IMR-90 (cell line): ENCODE results near the gene AADACL4. TPM values are rescaled to one million over a fixed set of nuclear protein-coding genes. Genes with fewer than 3 reads are reported as not detected.

ENCODE experiments used
- ATAC-seq: fragments of 200-7000 bp; cut with Tn5 transposase; 2 replicates; pipeline ENCODE4 v1.9.1; 2020; ENCODE audit warnings: low read depth, mild to moderate bottlenecking, moderate library complexity
- BruUV-seq: library from RNA; stranded (reverse); fragments of 400-500 nt; replicated peaks from 2 replicates; lab custom pipeline; 2021; lab: Mats Ljungman, UMichigan
- CTCF ChIA-PET: fragments of 300-600 bp; formaldehyde crosslinking; extraction: SDS; loops from one replicate; lab custom pipeline; 2021; ENCODE audit warnings: antibody characterized with exemption; lab: Yijun Ruan, JAX
- POLR2A ChIA-PET: fragments of 300-600 bp; sonication (Branson Sonifier 250); formaldehyde crosslinking; loops from one replicate; lab custom pipeline; 2022; ENCODE audit warnings: antibody characterized with exemption; ENCODE audit not compliant: unreplicated experiment; lab: Charles Lee
- DNase-seq: peaks from one replicate; pipeline ENCODE4 v3.0.0; 2013
- H2AFZ ChIP-seq: replicated peaks from 2 replicates; pipeline ENCODE3; 2013; ENCODE audit warnings: low read length, mild to moderate bottlenecking; ENCODE audit not compliant: poor library complexity
- H2AK5ac ChIP-seq: 2 replicates; pipeline ENCODE4 v1.6.1; 2013; ENCODE audit warnings: low read depth, low read length, inconsistent platforms
- H2AK9ac ChIP-seq: replicated peaks from 2 replicates; pipeline ENCODE3; 2013; ENCODE audit warnings: mild to moderate bottlenecking, low read depth, low read length, moderate library complexity; ENCODE audit not compliant: poor library complexity
- H2BK120ac ChIP-seq: 2 replicates; pipeline ENCODE4 v1.6.1; 2013; ENCODE audit warnings: low read depth, low read length, inconsistent platforms
- H2BK15ac ChIP-seq: 3 replicates; pipeline ENCODE4 v1.6.1; 2013; ENCODE audit warnings: low read depth, low read length, inconsistent platforms
- H2BK20ac ChIP-seq: 2 replicates; pipeline ENCODE4 v1.6.1; 2013; ENCODE audit warnings: low read depth, mild to moderate bottlenecking, inconsistent platforms, low read length, moderate library complexity
- H2BK5ac ChIP-seq: 2 replicates; pipeline ENCODE4 v1.6.1; 2013; ENCODE audit warnings: mild to moderate bottlenecking, low read depth, low read length, inconsistent platforms; ENCODE audit not compliant: poor library complexity, severe bottlenecking
- H3K14ac ChIP-seq: replicated peaks from 2 replicates; pipeline ENCODE4 v1.6.1; 2013; ENCODE audit warnings: low read depth, low read length, inconsistent platforms
- H3K18ac ChIP-seq: 2 replicates; pipeline ENCODE4 v1.6.1; 2013; ENCODE audit warnings: low read depth, low read length, control low read depth
- H3K23ac ChIP-seq: 2 replicates; pipeline ENCODE4 v1.6.1; 2013; ENCODE audit warnings: low read depth, low read length, inconsistent platforms
- H3K27ac ChIP-seq: 2 replicates; pipeline ENCODE4 v1.5.1; 2013; ENCODE audit warnings: mild to moderate bottlenecking, control low read depth, low read length; ENCODE audit not compliant: insufficient read depth
- H3K27me3 ChIP-seq: 2 replicates; pipeline ENCODE4 v1.6.1; 2013; ENCODE audit warnings: low read length; ENCODE audit not compliant: control insufficient read depth, insufficient read depth
- H3K36me3 ChIP-seq: 2 replicates; pipeline ENCODE4 v1.6.1; 2013; ENCODE audit warnings: low read length, mixed read lengths; ENCODE audit not compliant: control insufficient read depth, insufficient read depth
- H3K4ac ChIP-seq: 2 replicates; pipeline ENCODE4 v1.6.1; 2013; ENCODE audit warnings: low read depth, low read length, inconsistent platforms
- H3K4me1 ChIP-seq: 2 replicates; pipeline ENCODE4 v1.6.1; 2013; ENCODE audit warnings: low read length, mixed read lengths; ENCODE audit not compliant: control insufficient read depth, insufficient read depth
- H3K4me2 ChIP-seq: 2 replicates; pipeline ENCODE4 v1.6.1; 2013; ENCODE audit warnings: low read depth, mild to moderate bottlenecking, control low read depth, low read length, moderate library complexity
- H3K4me3 ChIP-seq: 2 replicates; pipeline ENCODE4 v1.5.1; 2013; ENCODE audit warnings: low read depth, mild to moderate bottlenecking, control low read depth, low read length, moderate library complexity; ENCODE audit not compliant: insufficient read depth
- H3K56ac ChIP-seq: 2 replicates; pipeline ENCODE4 v1.6.1; 2013; ENCODE audit warnings: low read length, inconsistent platforms; ENCODE audit not compliant: insufficient read depth; ENCODE audit errors: extremely low read depth
- H3K79me1 ChIP-seq, 2 experiments: 2 replicates each; pipeline ENCODE4 v1.6.1; 2013; ENCODE audit warnings: low read length in 2 of 2, inconsistent platforms in 1 of 2, low read depth in 1 of 2
- H3K9ac ChIP-seq: 2 replicates; pipeline ENCODE4 v1.6.1; 2013; ENCODE audit warnings: low read depth, low read length, control low read depth
- H3K9me1 ChIP-seq: 2 replicates; pipeline ENCODE4 v1.6.1; 2013; ENCODE audit warnings: low read length, inconsistent platforms; ENCODE audit not compliant: insufficient read depth
- H3K9me3 ChIP-seq: 2 replicates; pipeline ENCODE4 v1.6.1; 2013; ENCODE audit warnings: low read length; ENCODE audit not compliant: control insufficient read depth, insufficient read depth
- H4K20me1 ChIP-seq: 2 replicates; pipeline ENCODE4 v1.6.1; 2013; ENCODE audit warnings: low read length, inconsistent platforms; ENCODE audit not compliant: insufficient read depth
- H4K5ac ChIP-seq: 2 replicates; pipeline ENCODE4 v1.6.1; 2013; ENCODE audit warnings: mild to moderate bottlenecking, low read depth, low read length, control low read depth
- H4K8ac ChIP-seq, 2 experiments: 2 replicates each; pipeline ENCODE4 v1.6.1; 2013; ENCODE audit warnings: low read depth in 2 of 2, low read length in 2 of 2, control low read depth in 1 of 2, inconsistent platforms in 1 of 2
- H4K91ac ChIP-seq: 2 replicates; pipeline ENCODE4 v1.6.1; 2013; ENCODE audit warnings: low read depth, low read length, inconsistent platforms; ENCODE audit not compliant: insufficient read depth
- BHLHE40 ChIP-seq: fragments of 150-350 bp; IDR thresholded peaks from 2 replicates; pipeline ENCODE4 v1.6.1; 2016; ENCODE audit warnings: mild to moderate bottlenecking, low read depth, low read length
- CEBPB ChIP-seq: IDR thresholded peaks from 2 replicates; pipeline ENCODE4 v1.6.1; 2012; ENCODE audit warnings: low read depth, low read length, improper control_type of control experiment
- CHD1 ChIP-seq: IDR thresholded peaks from 2 replicates; pipeline ENCODE4 v1.6.1; 2012; ENCODE audit warnings: low read depth, low read length, improper control_type of control experiment
- FOS ChIP-seq: fragments of 150-350 bp; IDR thresholded peaks from 2 replicates; pipeline ENCODE4 v1.6.1; 2016; ENCODE audit warnings: low read depth, low read length
- MAFK ChIP-seq: IDR thresholded peaks from 2 replicates; pipeline ENCODE4 v1.6.1; 2012; ENCODE audit warnings: low read depth, low read length, improper control_type of control experiment
- MAZ ChIP-seq: IDR thresholded peaks from 2 replicates; pipeline ENCODE4 v1.6.1; 2012; ENCODE audit warnings: low read depth, mild to moderate bottlenecking, low read length, improper control_type of control experiment, moderate library complexity, borderline replicate concordance
- MXI1 ChIP-seq: IDR thresholded peaks from 2 replicates; pipeline ENCODE4 v1.6.1; 2012; ENCODE audit warnings: low read depth, mild to moderate bottlenecking, low read length, moderate library complexity, borderline replicate concordance
- NFE2L2 ChIP-seq: fragments of 150-350 bp; IDR thresholded peaks from 2 replicates; pipeline ENCODE4 v1.6.1; 2016; ENCODE audit warnings: low read depth, mild to moderate bottlenecking, low read length
- POLR2A ChIP-seq: IDR thresholded peaks from 2 replicates; pipeline ENCODE4 v1.6.1; 2012; ENCODE audit warnings: mild to moderate bottlenecking, low read depth, low read length
- RCOR1 ChIP-seq: IDR thresholded peaks from 2 replicates; pipeline ENCODE4 v1.6.1; 2012; ENCODE audit warnings: mild to moderate bottlenecking, low read length, improper control_type of control experiment; ENCODE audit not compliant: insufficient replicate concordance
- RFX5 ChIP-seq: IDR thresholded peaks from 2 replicates; pipeline ENCODE4 v1.8.0; 2012; ENCODE audit warnings: low read depth, mild to moderate bottlenecking, low read length, moderate library complexity
- SMC3 ChIP-seq: fragments of 150-350 bp; IDR thresholded peaks from 2 replicates; pipeline ENCODE4 v1.6.1; 2016; ENCODE audit warnings: low read depth, mild to moderate bottlenecking, antibody characterized with exemption, low read length, moderate library complexity
- WGBS, 2 experiments: methylation state at CpG; one replicate each; pipeline versions ENCODE4 v1.1.5 to v1.1.7; 2013; ENCODE audit warnings: missing lambda C conversion rate in 2 of 2; ENCODE audit not compliant: insufficient read length in 1 of 2; ENCODE audit errors: extremely low coverage in 2 of 2; 5-methylcytosine and 5-hydroxymethylcytosine counted together
- dilution Hi-C: fragments of 300-500 bp; cut with HindIII; formaldehyde crosslinking; loops from one replicate; pipeline ENCODE4 v1.14.3; 2018; ENCODE audit warnings: low sequenced_read_pairs; ENCODE audit not compliant: unreplicated experiment
- in situ Hi-C: fragments of 300-500 bp; cut with MboI; formaldehyde crosslinking; loops from 3 replicates; pipeline ENCODE4 v1.14.3; 2019; ENCODE audit warnings: low sequenced_read_pairs, inconsistent platforms, mixed read lengths
- intact Hi-C: fragments of 100-400 bp; cut with micrococcal nuclease; formaldehyde crosslinking; loops from 2 replicates; pipeline ENCODE4 v1.10.0; 2022
- polyA plus RNA-seq, 3 experiments: library from polyadenylated mRNA; depleted of rRNA; stranded (reverse); fragments of >200 nt; gene quantifications; 2 replicates each; pipeline ENCODE4 v1.2.3, GENCODE V29; 2012; ENCODE audit warnings: low replicate concordance in 1 of 3
- total RNA-seq: library from RNA; depleted of rRNA; stranded (reverse); fragments of >200 nt; gene quantifications from 2 replicates; pipeline ENCODE4 v1.2.3, GENCODE V29; 2012
- TF ChIP-seq, protein P1 (sequence below): fragments of 150-350 bp; IDR thresholded peaks from 2 replicates; pipeline ENCODE4 v1.6.1; 2017; ENCODE audit warnings: mild to moderate bottlenecking, antibody characterized with exemption, low read length, low read depth
- TF ChIP-seq, protein P2 (sequence below): conservative IDR thresholded peaks from 2 replicates; pipeline ENCODE4 v1.5.1; 2012; ENCODE audit warnings: mild to moderate bottlenecking, low read depth, low read length, improper control_type of control experiment

The AADACL4 gene
- total and polyA plus RNA-seq, 2 of the 4 experiments (the other 2 are of a cell fraction), result not detected

DNA sequence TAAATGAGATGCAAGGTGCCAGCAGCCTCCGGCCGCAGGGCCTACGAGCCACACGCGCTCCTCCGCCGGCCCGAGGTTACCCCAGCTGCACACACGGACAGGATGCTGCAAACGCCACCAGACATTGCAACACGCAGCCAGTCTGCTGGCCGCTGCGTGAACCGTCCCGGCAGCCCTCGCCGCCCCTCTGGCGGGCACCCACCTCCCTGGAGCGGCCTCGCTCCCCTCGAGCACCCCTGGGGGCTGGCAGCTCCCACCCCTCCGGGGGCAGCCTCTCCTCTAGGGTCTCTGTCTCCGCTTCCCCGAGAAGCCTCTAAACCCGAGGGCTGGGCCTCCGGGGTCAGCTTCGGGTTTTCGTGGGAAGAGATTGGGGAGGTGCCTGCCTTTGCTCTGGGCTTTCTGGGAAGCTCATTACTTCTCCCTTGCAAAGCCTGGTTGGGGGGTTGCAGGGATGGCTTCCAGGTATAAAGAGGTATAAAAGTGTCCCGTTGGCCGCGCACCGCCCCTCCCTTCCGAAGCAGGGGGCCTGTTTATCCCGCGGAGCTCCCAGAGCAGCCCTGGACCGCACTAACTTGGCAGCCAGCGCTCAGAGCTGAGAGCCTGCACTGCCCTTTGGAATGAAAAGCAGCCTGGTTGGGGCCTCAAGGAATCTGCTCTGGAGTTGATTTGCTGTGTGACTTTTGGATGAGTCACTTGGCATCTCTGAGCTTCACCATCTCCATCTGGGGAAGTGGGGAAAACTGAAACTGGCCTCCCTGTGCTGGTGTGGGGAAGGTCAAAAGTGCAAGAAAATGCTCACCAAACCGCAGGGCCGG lies 47.7 kb upstream of the AADACL4 start:
- Histone ChIP-seq H2AFZ (peak overlapping the region; percentile 83), H3K18ac (peak overlapping the region; percentile 32), H2BK5ac (peak overlapping the region; percentile 80), H3K27me3 (no peaks in the 10 kb centered on the region), H3K27ac (peak overlapping the region; percentile 83), H4K5ac (peak overlapping the region; percentile 28), H3K4ac (peak overlapping the region; percentile 83), H4K91ac (peak overlapping the region; percentile 87), H2BK20ac (peak overlapping the region; percentile 83), H3K56ac (peak overlapping the region; percentile 73; the same call in 1 of the 2 replicates), H3K23ac (0 out of 2 replicates have a peak overlapping the region, but pooled peaks have one; percentile 31), H3K9me1 (peaks cover 6% of the 10 kb centered on the region; the same call in 1 of the 2 replicates), H3K4me3 (no peak overlapping the region; the same call in 1 of the 2 replicates), H3K9me3 (no peaks in the 10 kb centered on the region), H2BK15ac (no peak overlapping the region), H3K36me3 (no peaks in the 10 kb centered on the region; the same call in 1 of the 2 replicates), H3K79me1 (peaks cover 5 to 9% of the 10 kb centered on the region in 2 experiments; a peak in 3 of 4 replicates), H3K4me1 (peaks cover 27% of the 10 kb centered on the region), H3K9ac (peak overlapping the region; percentile 12), H2AK5ac (peak overlapping the region; percentile 21), H4K20me1 (peaks cover 3% of the 10 kb centered on the region), H2AK9ac (peak overlapping the region; percentile 82), H3K14ac (peak overlapping the region; percentile 29; the same call in 1 of the 2 replicates), H2BK120ac (peak overlapping the region; percentile 89), H3K4me2 (peak overlapping the region; percentile 47), H4K8ac (peak overlapping the region in 1 of 2 experiments; percentile 68; a peak in 2 of 4 replicates)
- peak; percentile 86 for ATAC-seq
- in situ Hi-C loops (no loop called here), intact Hi-C loops (loop anchor here (1.0 to 2.0 kb wide), 2 partner anchors 22 to 45 kb away; partner anchors contain the start of gene DHRS3), dilution Hi-C loops (no loop called here)
- no TSS peak for BruUV-seq
- ChIA-PET CTCF (interaction anchor here (0.6 to 2.9 kb wide), 3 partner anchors 22 to 188 kb away, joined by 3 to 6 read pairs (median 3); partner anchors contain the start of gene DHRS3), POLR2A (interaction anchor here (0.8 to 0.9 kb wide), 2 partner anchors 18 to 22 kb away, joined by 3 to 5 read pairs; partner anchors contain the start of gene DHRS3)
- 2% methylated on average over 16 of the region's 39 CpGs; no CpG with 5 or more reads in 1 of the 2 experiments for WGBS, 2 experiments
- peak; percentile 98 for DNase-seq
- TF ChIP-seq CHD1, result no peak
- peak; percentile 77 for TF ChIP-seq BHLHE40
- TF ChIP-seq POLR2A, result peak; percentile 73
- TF ChIP-seq CEBPB, result peak; percentile 100
- TF ChIP-seq RCOR1, result peak; percentile 95
- no peak for TF ChIP-seq RFX5
- TF ChIP-seq FOS, result peak; percentile 74
- no peak; the same call in 1 of the 2 replicates for TF ChIP-seq MXI1
- no peak; the same call in 1 of the 2 replicates for TF ChIP-seq MAFK
- peak; percentile 66; the same call in 1 of the 2 replicates for TF ChIP-seq MAZ
- no peak for TF ChIP-seq NFE2L2
- TF ChIP-seq, protein P1, sequence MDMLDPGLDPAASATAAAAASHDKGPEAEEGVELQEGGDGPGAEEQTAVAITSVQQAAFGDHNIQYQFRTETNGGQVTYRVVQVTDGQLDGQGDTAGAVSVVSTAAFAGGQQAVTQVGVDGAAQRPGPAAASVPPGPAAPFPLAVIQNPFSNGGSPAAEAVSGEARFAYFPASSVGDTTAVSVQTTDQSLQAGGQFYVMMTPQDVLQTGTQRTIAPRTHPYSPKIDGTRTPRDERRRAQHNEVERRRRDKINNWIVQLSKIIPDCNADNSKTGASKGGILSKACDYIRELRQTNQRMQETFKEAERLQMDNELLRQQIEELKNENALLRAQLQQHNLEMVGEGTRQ, result 0 out of 2 replicates have a peak, but pooled peaks have one; percentile 7
- TF ChIP-seq, protein P2, sequence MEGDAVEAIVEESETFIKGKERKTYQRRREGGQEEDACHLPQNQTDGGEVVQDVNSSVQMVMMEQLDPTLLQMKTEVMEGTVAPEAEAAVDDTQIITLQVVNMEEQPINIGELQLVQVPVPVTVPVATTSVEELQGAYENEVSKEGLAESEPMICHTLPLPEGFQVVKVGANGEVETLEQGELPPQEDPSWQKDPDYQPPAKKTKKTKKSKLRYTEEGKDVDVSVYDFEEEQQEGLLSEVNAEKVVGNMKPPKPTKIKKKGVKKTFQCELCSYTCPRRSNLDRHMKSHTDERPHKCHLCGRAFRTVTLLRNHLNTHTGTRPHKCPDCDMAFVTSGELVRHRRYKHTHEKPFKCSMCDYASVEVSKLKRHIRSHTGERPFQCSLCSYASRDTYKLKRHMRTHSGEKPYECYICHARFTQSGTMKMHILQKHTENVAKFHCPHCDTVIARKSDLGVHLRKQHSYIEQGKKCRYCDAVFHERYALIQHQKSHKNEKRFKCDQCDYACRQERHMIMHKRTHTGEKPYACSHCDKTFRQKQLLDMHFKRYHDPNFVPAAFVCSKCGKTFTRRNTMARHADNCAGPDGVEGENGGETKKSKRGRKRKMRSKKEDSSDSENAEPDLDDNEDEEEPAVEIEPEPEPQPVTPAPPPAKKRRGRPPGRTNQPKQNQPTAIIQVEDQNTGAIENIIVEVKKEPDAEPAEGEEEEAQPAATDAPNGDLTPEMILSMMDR, result no peak
- peak; percentile 23; the same call in 1 of the 2 replicates for TF ChIP-seq SMC3
